GM23248 (cell line): ENCODE data around the gene TAF6L.

Experiments
- EZH2 ChIP-seq: fragments of 200-600 bp; sonication (generic); IDR thresholded peaks from 2 replicates; pipeline ENCODE4 v1.6.1; 2018; ENCODE audit warnings: antibody characterized with exemption, mild to moderate bottlenecking; ENCODE audit not compliant: insufficient read depth, poor library complexity, severe bottlenecking
- EZH2phosphoT487 ChIP-seq: fragments of 200-600 bp; sonication (generic); IDR thresholded peaks from 2 replicates; pipeline ENCODE4 v1.6.1; 2018; ENCODE audit warnings: antibody characterized with exemption, moderate library complexity, mild to moderate bottlenecking, low read depth; ENCODE audit not compliant: insufficient read depth

DNA sequence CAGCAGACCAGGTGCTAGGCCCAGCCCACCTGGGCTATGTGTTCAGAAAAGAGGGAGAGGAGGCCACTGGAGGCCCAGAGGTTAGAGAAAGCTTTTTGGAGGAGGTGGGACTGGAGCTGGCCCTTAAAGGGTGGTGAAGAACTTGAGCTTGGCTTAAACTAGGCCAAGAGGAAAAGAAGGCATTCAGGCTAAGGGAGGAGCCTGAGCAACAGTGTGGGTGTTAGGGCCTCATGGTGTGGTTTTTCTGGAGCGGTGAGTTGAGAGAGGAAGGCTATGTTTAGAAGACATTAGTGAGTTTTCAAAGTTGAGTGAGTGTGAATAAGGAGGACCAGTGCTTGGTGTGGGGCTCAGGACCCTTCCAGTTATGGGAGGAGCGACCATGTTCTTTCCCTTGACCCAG lies 6.2 kb downstream of the TAF6L start:
- TF ChIP-seq EZH2 (no peak), EZH2phosphoT487 (no peak)
